Mesendoderm (in vitro differentiated cells): ENCODE measurements around the gene CRYBA4. TPM values are rescaled to one million over a fixed set of nuclear protein-coding genes. Genes with fewer than 3 reads are reported as not detected.

Source experiments
- DNase-seq: peaks from one replicate; pipeline ENCODE4 v3.0.0; 2013
- H2AK5ac ChIP-seq: 2 replicates; pipeline ENCODE4 v1.6.1; 2013; ENCODE audit warnings: low read length, inconsistent platforms
- H2BK120ac ChIP-seq: 2 replicates; pipeline ENCODE4 v1.6.1; 2013; ENCODE audit warnings: low read depth, mild to moderate bottlenecking, low read length, moderate library complexity, mixed read lengths
- H2BK15ac ChIP-seq: replicated peaks from 2 replicates; pipeline ENCODE4 v1.6.1; 2013; ENCODE audit warnings: low read depth, mild to moderate bottlenecking, moderate library complexity
- H2BK5ac ChIP-seq: 2 replicates; pipeline ENCODE4 v1.6.1; 2013; ENCODE audit warnings: low read length, inconsistent platforms
- H3K18ac ChIP-seq: 2 replicates; pipeline ENCODE4 v1.6.1; 2013; ENCODE audit warnings: mild to moderate bottlenecking, low read length, mixed read lengths
- H3K23ac ChIP-seq: one replicate; pipeline ENCODE4 v1.6.1; 2013; ENCODE audit warnings: low read length
- H3K27ac ChIP-seq: 2 replicates; pipeline ENCODE4 v1.5.1; 2013; ENCODE audit warnings: low read depth, mild to moderate bottlenecking, inconsistent platforms, low read length, moderate library complexity
- H3K27me3 ChIP-seq: 2 replicates; pipeline ENCODE4 v1.6.1; 2013; ENCODE audit warnings: low read length, control low read depth, mild to moderate bottlenecking, inconsistent platforms; ENCODE audit not compliant: insufficient read depth, poor library complexity
- H3K36me3 ChIP-seq: 2 replicates; pipeline ENCODE4 v1.6.1; 2013; ENCODE audit warnings: low read length, inconsistent platforms; ENCODE audit not compliant: control insufficient read depth, insufficient read depth
- H3K4ac ChIP-seq: one replicate; pipeline ENCODE4 v1.6.1; 2013; ENCODE audit warnings: low read depth, mild to moderate bottlenecking, low read length, moderate library complexity
- H3K4me1 ChIP-seq: 2 replicates; pipeline ENCODE4 v1.6.1; 2013; ENCODE audit warnings: low read depth, low read length, inconsistent platforms; ENCODE audit not compliant: control insufficient read depth
- H3K4me2 ChIP-seq: 2 replicates; pipeline ENCODE4 v1.6.1; 2013; ENCODE audit warnings: low read length
- H3K4me3 ChIP-seq: 2 replicates; pipeline ENCODE4 v1.5.1; 2013; ENCODE audit warnings: mild to moderate bottlenecking, low read length
- H3K56ac ChIP-seq: one replicate; pipeline ENCODE4 v1.6.1; 2013; ENCODE audit warnings: low read length
- H3K79me1 ChIP-seq: 2 replicates; pipeline ENCODE4 v1.6.1; 2013; ENCODE audit warnings: low read length, inconsistent platforms
- H3K79me2 ChIP-seq: 2 replicates; pipeline ENCODE4 v1.6.1; 2013; ENCODE audit warnings: mild to moderate bottlenecking, low read length; ENCODE audit not compliant: control insufficient read depth, insufficient read depth
- H3K9ac ChIP-seq: 2 replicates; pipeline ENCODE4 v1.6.1; 2013; ENCODE audit warnings: low read length, inconsistent platforms
- H4K5ac ChIP-seq: one replicate; pipeline ENCODE4 v1.6.1; 2013; ENCODE audit warnings: low read length
- H4K8ac ChIP-seq: one replicate; pipeline ENCODE4 v1.6.1; 2013; ENCODE audit warnings: low read depth, mild to moderate bottlenecking, control low read depth, low read length, moderate library complexity
- WGBS: extraction: QIAGEN DNeasy Blood & Tissue Kit; methylation state at CpG from one replicate; pipeline ENCODE4 v1.1.7; 2013; ENCODE audit warnings: low lambda C conversion rate, missing lambda C conversion rate; ENCODE audit not compliant: insufficient coverage; ENCODE audit errors: extremely low coverage; 5-methylcytosine and 5-hydroxymethylcytosine counted together
- polyA plus RNA-seq, 2 experiments: library from polyadenylated mRNA; stranded (reverse); fragments of 200-250 nt; gene quantifications; one replicate each; pipeline ENCODE4 v1.2.3, GENCODE V29; 2013

CRYBA4 gene
- 0.72 TPM for polyA plus RNA-seq (2013, experiment 1 of 2)
- polyA plus RNA-seq (2013, experiment 2 of 2), result 0.60 TPM

DNA sequence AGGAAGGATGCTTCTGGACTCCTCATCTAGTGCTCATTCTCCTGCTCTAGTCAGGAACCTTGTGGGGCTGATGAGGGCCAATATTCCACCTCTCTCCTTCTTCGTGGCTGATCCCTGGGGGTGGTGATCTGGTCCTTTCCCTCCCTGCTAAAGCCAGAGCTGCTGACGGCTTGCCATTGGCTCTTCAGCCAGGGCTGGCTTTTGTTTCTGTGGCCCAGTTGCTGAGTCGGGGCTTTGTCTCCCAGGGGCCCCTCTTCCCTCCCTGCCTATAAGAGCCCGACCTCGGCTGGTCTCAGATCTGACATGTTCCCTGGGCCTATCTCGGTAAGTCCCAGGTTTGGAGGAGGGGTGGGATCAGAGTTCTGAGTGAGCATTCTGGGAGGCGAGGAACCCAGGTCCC is at the start of gene CRYBA4:
Gene CRYBA4, plus strand, starts transcription at position 301 of the 400 bp plus-strand sequence. CDS start 634 bp downstream, outside the sequence.
- Histone ChIP-seq H3K36me3 (no peaks in the 10 kb centered on the region), H3K18ac (no peak within 1 kb of the TSS), H4K5ac (no peak within 1 kb of the TSS), H3K4ac (no peak within 1 kb of the TSS), H2BK120ac (no peak within 1 kb of the TSS), H3K4me2 (no peak within 1 kb of the TSS), H2AK5ac (peak within 1 kb of the TSS; percentile 60), H3K27me3 (no peaks in the 10 kb centered on the region), H3K23ac (no peak within 1 kb of the TSS), H3K4me1 (peaks cover 11% of the 10 kb centered on the region), H4K8ac (no peak within 1 kb of the TSS), H3K79me2 (no peaks in the 10 kb centered on the region), H3K27ac (no peak within 1 kb of the TSS), H3K9ac (no peak within 1 kb of the TSS), H2BK5ac (peak within 1 kb of the TSS; percentile 52), H3K4me3 (no peak within 1 kb of the TSS), H3K79me1 (no peaks in the 10 kb centered on the region), H3K56ac (peak within 1 kb of the TSS; percentile 50), H2BK15ac (no peak within 1 kb of the TSS)
- DNase-seq, result no peak
- WGBS, result no CpG with 5 or more reads among the region's 7 CpGs

- peaks cover 30% of the 10 kb centered on the region for H3K79me1 ChIP-seq
- no peak overlapping the region for H3K9ac ChIP-seq
- no peak overlapping the region for H4K5ac ChIP-seq
- WGBS, result no CpG with 5 or more reads among the region's 10 CpGs
- H2AK5ac ChIP-seq, result no peak overlapping the region
- no peak for DNase-seq
- H3K4me1 ChIP-seq, result peaks cover 16% of the 10 kb centered on the region
- H2BK120ac ChIP-seq, result no peak overlapping the region
- H4K8ac ChIP-seq, result no peak overlapping the region
- no peaks in the 10 kb centered on the region for H3K27me3 ChIP-seq
- no peak overlapping the region for H3K18ac ChIP-seq
- H3K56ac ChIP-seq, result no peak overlapping the region
- H3K27ac ChIP-seq, result no peak overlapping the region
- no peak overlapping the region for H2BK15ac ChIP-seq
- H3K4me3 ChIP-seq, result no peak overlapping the region
- H3K79me2 ChIP-seq, result peaks cover 83% of the 10 kb centered on the region
- H3K4me2 ChIP-seq, result no peak overlapping the region
- H3K4ac ChIP-seq, result no peak overlapping the region
- H2BK5ac ChIP-seq, result no peak overlapping the region
- peaks cover 2% of the 10 kb centered on the region for H3K36me3 ChIP-seq
- no peak overlapping the region for H3K23ac ChIP-seq
Measured at GRCh38 chr22:26573026-26573662, 48.6 kb upstream of the CRYBA4 start.

GRCh38 chr22:26574001-26574723 is 47.6 kb upstream of the CRYBA4 start:
- no peak overlapping the region for H2AK5ac ChIP-seq
- H2BK15ac ChIP-seq, result no peak overlapping the region
- H3K4me2 ChIP-seq, result no peak overlapping the region
- H3K4ac ChIP-seq, result no peak overlapping the region
- DNase-seq, result peak; percentile 62
- H3K79me2 ChIP-seq, result peaks cover 86% of the 10 kb centered on the region
- H3K27me3 ChIP-seq, result no peaks in the 10 kb centered on the region
- H3K56ac ChIP-seq, result no peak overlapping the region
- H3K4me1 ChIP-seq, result peaks cover 15% of the 10 kb centered on the region
- H3K9ac ChIP-seq, result no peak overlapping the region
- no peak overlapping the region for H4K8ac ChIP-seq
- WGBS, result no CpG with 5 or more reads among the region's 7 CpGs
- peaks cover 2% of the 10 kb centered on the region for H3K36me3 ChIP-seq
- no peak overlapping the region for H2BK5ac ChIP-seq
- peaks cover 33% of the 10 kb centered on the region for H3K79me1 ChIP-seq
- peak overlapping the region; percentile 25 for H3K23ac ChIP-seq
- no peak overlapping the region for H4K5ac ChIP-seq
- no peak overlapping the region for H3K27ac ChIP-seq
- H3K18ac ChIP-seq, result no peak overlapping the region
- H2BK120ac ChIP-seq, result no peak overlapping the region
- no peak overlapping the region for H3K4me3 ChIP-seq

- no CpG with 5 or more reads among the region's 8 CpGs for WGBS
- Histone ChIP-seq H3K4ac (no peak overlapping the region), H3K4me1 (peaks cover 23% of the 10 kb centered on the region), H3K79me1 (peaks cover 25% of the 10 kb centered on the region), H3K79me2 (peaks cover 89% of the 10 kb centered on the region), H2BK15ac (no peak overlapping the region), H2BK120ac (no peak overlapping the region), H3K4me3 (no peak overlapping the region), H3K23ac (no peak overlapping the region), H2AK5ac (no peak overlapping the region), H4K5ac (no peak overlapping the region), H3K27ac (no peak overlapping the region), H3K4me2 (no peak overlapping the region), H3K18ac (no peak overlapping the region), H3K27me3 (no peaks in the 10 kb centered on the region), H2BK5ac (no peak overlapping the region), H4K8ac (no peak overlapping the region), H3K9ac (no peak overlapping the region), H3K56ac (peak overlapping the region; percentile 59), H3K36me3 (peaks cover 2% of the 10 kb centered on the region)
- DNase-seq, result peak; percentile 86
Measured at GRCh38 chr22:26576026-26576680, 45.6 kb upstream of the CRYBA4 start.

DNA sequence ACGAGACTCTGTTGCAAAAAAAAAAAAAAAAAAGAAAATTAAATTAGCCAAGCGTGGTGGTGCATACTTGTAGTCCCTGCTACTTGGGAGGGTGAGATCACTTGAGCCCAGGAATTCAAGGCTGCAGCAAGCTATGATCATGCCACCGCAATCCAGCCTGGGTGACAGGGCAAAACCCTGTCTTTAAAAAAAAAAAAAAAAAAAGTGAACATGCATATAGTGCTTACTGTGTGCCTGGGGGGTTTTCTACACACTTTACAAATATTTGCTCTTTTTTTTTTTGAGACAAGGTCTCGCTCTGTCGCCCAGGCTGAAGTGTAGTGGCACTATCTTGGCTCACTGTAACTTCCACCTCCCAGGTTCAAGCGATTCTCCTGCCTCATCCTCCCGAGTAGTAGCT is 44.7 kb upstream of the CRYBA4 start:
- no peak for DNase-seq

More for the DNA sequence above, 44.7 kb upstream of the CRYBA4 start:
- Histone ChIP-seq H3K79me2 (peaks cover 88% of the 10 kb centered on the region), H4K8ac (no peak overlapping the region), H3K4me2 (no peak overlapping the region), H4K5ac (no peak overlapping the region), H3K79me1 (peaks cover 20% of the 10 kb centered on the region), H3K27ac (no peak overlapping the region), H2AK5ac (no peak overlapping the region), H3K56ac (no peak overlapping the region), H2BK15ac (no peak overlapping the region), H2BK5ac (no peak overlapping the region), H3K27me3 (no peaks in the 10 kb centered on the region), H3K36me3 (peaks cover 2% of the 10 kb centered on the region), H3K4me3 (no peak overlapping the region), H3K23ac (no peak overlapping the region), H2BK120ac (no peak overlapping the region), H3K4ac (no peak overlapping the region), H3K18ac (no peak overlapping the region), H3K9ac (no peak overlapping the region), H3K4me1 (peaks cover 18% of the 10 kb centered on the region)
- WGBS, result no CpG with 5 or more reads among the region's 7 CpGs
